Choroid plexus epithelial cell (primary cell): ENCODE measurements around the gene FAM193A.
"Not testable (repeated sequence)": the region's sequence is repeated elsewhere in the genome, so short reads cannot be mapped to it uniquely, and the experiment has no call there.

Experiments used
- DNase-seq: peaks from one replicate; pipeline ENCODE4 v3.0.0-alpha.2; 2010; ENCODE audit warnings: low read depth
- H3K4me3 ChIP-seq: 2 replicates; pipeline ENCODE4 v1.5.1; 2011; ENCODE audit warnings: low read depth, mild to moderate bottlenecking, control low read depth, low read length, moderate library complexity
- TF ChIP-seq, protein P1 (sequence below): conservative IDR thresholded peaks from 2 replicates; pipeline ENCODE4 v1.5.1; 2011; ENCODE audit warnings: low read depth, mild to moderate bottlenecking, control low read depth, inconsistent platforms, low read length, moderate library complexity

The FAM193A gene

DNA sequence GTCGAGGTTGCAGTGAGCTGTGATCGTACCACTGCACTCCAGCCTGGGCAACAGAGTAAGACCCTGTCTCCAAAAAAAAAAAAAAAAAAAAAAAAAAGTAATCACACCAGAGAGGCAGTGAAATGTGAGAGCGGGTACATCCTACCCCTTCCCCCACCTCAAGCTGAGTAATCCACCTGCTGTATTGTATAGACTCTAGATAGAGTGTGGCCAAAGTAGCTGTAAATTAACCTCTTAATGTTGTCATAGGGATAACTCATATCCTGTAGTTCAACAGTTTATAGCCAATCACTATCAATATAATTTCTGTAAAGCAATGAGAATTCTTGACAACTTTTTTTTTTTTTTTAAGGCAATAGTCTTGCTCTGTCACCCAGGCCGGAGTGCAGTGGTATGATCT is 188.9 kb downstream of the FAM193A start:
- no peak for DNase-seq
- no peak overlapping the region for H3K4me3 ChIP-seq
- TF ChIP-seq, protein P1, sequence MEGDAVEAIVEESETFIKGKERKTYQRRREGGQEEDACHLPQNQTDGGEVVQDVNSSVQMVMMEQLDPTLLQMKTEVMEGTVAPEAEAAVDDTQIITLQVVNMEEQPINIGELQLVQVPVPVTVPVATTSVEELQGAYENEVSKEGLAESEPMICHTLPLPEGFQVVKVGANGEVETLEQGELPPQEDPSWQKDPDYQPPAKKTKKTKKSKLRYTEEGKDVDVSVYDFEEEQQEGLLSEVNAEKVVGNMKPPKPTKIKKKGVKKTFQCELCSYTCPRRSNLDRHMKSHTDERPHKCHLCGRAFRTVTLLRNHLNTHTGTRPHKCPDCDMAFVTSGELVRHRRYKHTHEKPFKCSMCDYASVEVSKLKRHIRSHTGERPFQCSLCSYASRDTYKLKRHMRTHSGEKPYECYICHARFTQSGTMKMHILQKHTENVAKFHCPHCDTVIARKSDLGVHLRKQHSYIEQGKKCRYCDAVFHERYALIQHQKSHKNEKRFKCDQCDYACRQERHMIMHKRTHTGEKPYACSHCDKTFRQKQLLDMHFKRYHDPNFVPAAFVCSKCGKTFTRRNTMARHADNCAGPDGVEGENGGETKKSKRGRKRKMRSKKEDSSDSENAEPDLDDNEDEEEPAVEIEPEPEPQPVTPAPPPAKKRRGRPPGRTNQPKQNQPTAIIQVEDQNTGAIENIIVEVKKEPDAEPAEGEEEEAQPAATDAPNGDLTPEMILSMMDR, result no peak

DNA sequence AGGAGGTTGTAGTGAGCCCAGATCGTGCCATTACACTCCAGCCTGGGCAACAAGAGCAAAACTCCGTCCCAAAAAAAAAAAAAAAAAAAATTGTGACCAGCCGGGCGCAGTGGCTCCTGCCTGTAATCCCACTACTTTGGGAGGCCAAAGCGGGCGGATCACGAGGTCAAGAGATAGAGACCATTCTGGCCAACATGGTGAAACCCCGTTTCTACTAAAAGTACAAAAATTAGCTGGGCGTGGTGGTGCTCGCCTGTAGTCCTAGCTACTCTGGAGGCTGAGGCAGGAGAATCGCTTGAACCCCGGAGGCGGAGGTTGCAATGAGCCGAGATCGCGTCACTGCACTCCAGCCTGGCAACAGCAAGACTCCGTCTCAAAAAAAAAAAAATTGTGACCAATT is 190.4 kb downstream of the FAM193A start:
- H3K4me3 ChIP-seq, DNase-seq: not testable (repeated sequence)

- TF ChIP-seq, protein P1, result no peak
- no peak for DNase-seq
- H3K4me3 ChIP-seq, result no peak overlapping the region
Observed at GRCh38 chr4:2728221-2728620, 191.8 kb downstream of the FAM193A start.

DNA sequence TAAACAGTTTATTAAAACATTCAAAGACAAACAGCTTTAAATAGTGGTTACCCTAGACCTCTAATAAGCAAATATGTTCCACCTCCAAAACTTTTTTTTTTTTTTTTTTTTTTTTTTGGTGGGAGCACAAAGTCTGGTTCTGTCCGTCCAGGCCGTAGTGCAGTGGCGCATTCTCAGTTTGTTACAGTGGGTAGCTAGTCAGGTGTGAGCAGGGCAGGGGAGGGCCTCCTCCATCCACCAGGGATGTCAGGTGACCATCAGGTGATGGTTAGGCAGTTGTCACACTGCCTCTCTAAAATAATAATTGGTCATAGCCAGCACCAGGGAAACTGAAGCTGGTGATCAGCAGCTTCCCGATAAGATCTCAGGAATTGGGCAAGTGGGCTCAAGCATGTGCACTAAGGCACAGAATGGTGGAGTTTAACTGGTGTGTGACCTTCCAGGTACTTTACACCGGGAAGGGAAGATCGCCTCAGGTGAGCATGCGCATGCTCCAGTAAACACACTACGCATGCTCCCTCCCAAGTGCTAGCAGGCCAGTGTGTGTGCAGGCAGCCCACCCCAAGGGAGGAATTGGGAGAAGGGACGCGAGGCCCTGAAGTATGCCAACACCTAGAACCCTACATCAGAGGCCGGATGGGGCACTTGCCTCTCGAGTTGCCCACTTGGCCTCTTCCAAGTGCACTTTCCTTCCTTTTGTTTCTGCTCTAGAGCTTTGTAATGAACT is 192.5 kb downstream of the FAM193A start:
- DNase-seq, result no peak
- TF ChIP-seq, protein P1, result no peak
- H3K4me3 ChIP-seq, result no peak overlapping the region

DNA sequence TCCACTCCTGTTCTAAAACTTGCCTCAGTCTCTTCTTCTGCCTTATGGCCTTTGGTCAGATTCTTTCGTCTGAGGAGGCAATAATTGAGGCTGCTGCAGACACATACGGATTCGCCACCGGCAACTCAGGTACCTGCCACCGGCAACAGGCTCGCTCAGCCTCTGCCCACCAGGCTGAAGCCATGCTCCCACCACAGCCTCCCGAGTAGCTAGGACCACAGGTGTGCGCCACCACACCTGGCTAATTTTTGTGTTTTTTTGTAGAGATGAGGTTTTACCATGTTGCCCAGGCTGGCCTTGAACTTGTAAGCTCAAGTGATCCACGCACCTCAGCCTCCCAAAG is 193.1 kb downstream of the FAM193A start:
- TF ChIP-seq, protein P1, result no peak
- H3K4me3 ChIP-seq, result no peak overlapping the region
- DNase-seq, result no peak

DNA sequence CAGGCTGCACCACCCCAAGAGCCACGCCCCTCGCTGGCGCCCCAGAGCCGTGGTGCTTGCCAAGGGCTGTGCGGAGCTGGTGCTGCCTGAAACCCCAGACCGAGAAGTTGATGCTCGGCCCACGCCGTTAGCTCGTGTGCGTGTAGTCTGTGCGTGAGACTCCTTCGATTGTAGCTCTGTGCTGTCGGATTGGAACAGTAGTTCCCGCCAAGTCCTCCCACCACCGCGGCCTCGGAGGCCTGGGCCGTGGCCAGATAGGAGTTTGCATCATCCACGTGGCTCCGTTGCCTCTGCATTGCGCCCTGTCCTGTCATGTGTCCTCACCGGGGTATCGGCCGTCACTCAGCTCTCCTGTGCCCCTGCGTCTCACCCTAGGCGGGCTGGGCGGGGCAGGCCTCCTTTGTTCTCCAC is 195.5 kb downstream of the FAM193A start:
- no peak for DNase-seq
- TF ChIP-seq, protein P1, result no peak
- no peak overlapping the region for H3K4me3 ChIP-seq

DNA sequence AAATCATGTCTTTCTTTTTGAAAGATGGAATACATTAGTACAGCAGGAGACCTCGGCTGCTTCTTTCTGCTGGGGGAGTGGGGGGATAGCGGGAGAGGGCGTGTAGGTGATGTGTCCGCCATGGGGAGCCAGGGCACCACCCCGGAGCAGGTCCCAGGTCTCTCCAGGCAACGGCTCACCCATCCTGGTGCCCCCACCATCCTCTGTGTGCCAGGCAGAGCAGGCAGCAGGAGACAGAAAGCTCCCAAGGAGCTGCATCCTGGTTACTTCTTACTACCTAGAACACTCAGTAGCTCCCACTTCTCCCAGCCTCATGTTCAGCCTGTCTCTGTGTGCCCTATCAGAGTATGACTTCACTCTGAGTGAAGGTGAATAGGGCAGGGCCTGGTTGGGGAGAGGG is 196.1 kb downstream of the FAM193A start:
- H3K4me3 ChIP-seq, result no peak overlapping the region
- no peak for DNase-seq
- TF ChIP-seq, protein P1, result no peak
